ENCODE results near the gene NEAT1. TPM values are rescaled to one million over a fixed set of nuclear protein-coding genes. Genes with fewer than 3 reads are reported as not detected.
"Not testable (repeated sequence)": the region's sequence is repeated elsewhere in the genome, so short reads cannot be mapped to it uniquely, and the experiment has no call there.

Gene NEAT1
- total RNA-seq, 1 experiment from 2014 or later: 564 TPM

- Histone ChIP-seq H3K4me2 (ENCODE audit: low read length) (no peak overlapping the region), H3K36me3 (ENCODE audit: control insufficient read depth in 1 of 2, insufficient read depth in 2 of 2, low read length in 2 of 2) (peaks cover 0 to 18% of the 10 kb centered on the region in 2 experiments; a peak in 2 of 4 replicates), H3K27me3 (ENCODE audit: insufficient read depth, low read length) (no peaks in the 10 kb centered on the region), H3K27ac (ENCODE audit: low read depth, low read length) (no peak overlapping the region), H2AFZ (ENCODE audit: low read depth, low read length, poor library complexity, severe bottlenecking) (no peak overlapping the region), H4K20me1 (ENCODE audit: insufficient read depth) (no peaks in the 10 kb centered on the region), H3K4me1 (ENCODE audit: control insufficient read depth in 1 of 2, insufficient read depth in 2 of 2, low read length in 2 of 2) (peaks cover 13 to 20% of the 10 kb centered on the region in 2 experiments), H3K79me2 (ENCODE audit: insufficient read depth, low read length) (no peaks in the 10 kb centered on the region), H3K9me2 (ENCODE audit: insufficient read depth) (no peaks in the 10 kb centered on the region), H3K9me3 (ENCODE audit: control insufficient read depth in 1 of 2, insufficient read depth in 1 of 2, low read depth in 1 of 2, low read length in 2 of 2) (no peaks in the 10 kb centered on the region), H3K4me3 (replicated peaks in 1 of 2; ENCODE audit: low read depth in 1 of 2, low read length in 2 of 2) (no peak overlapping the region), H3K9ac (ENCODE audit: low read length) (no peak overlapping the region)
- RAD21 ChIA-PET (ENCODE audit: low non-redundant PET in 1 of 2, low total read pairs in 2 of 2, uncharacterized antibody in 2 of 2, unreplicated experiment in 2 of 2): no interaction called here
- no peak for TF ChIP-seq YY1 (IDR thresholded peaks at IDR 0.05; ENCODE audit: extremely low read depth, insufficient replicate concordance, low read depth, low read length)
- no peak for TF ChIP-seq CTCF (IDR thresholded peaks at IDR 0.05 in 2 of 3, conservative IDR thresholded peaks at IDR 0.05 in 1 of 3; ENCODE audit: borderline replicate concordance in 1 of 3, insufficient read depth in 1 of 3, low read depth in 2 of 3, low read length in 2 of 3)
- no peak for TF ChIP-seq EGR1 (IDR thresholded peaks at IDR 0.05; ENCODE audit: low read depth)
- TF ChIP-seq FOSL1 (IDR thresholded peaks at IDR 0.05; ENCODE audit: low read depth): no peak
- DNase-seq (ENCODE audit: low read depth, low spot score) (no peak), ATAC-seq (no peak)
- BruUV-seq (replicated peaks): no TSS peak
- POLR2A ChIA-PET: interaction anchor here (0.9 to 1.2 kb wide), 2 partner anchors 86 to 88 kb away, joined by 3 to 4 read pairs; partner anchors contain the start of gene MALAT1
- CTCF ChIA-PET: interaction anchor here (1.7 kb wide), 1 partner anchor 59 kb away, joined by 5 read pairs; no protein-coding TSS in a partner anchor
- intact Hi-C loops (cut with micrococcal nuclease): no loop called here
Measured at GRCh38 chr11:65412271-65413076, 10.1 kb upstream of the NEAT1 start.

- BruUV-seq (replicated peaks): not testable (repeated sequence)
Measured at GRCh38 chr11:65413077-65413664, 9.4 kb upstream of the NEAT1 start.

More at GRCh38 chr11:65413077-65413664, 9.4 kb upstream of the NEAT1 start:
- RAD21 ChIA-PET (ENCODE audit: low non-redundant PET in 1 of 2, low total read pairs in 2 of 2, uncharacterized antibody in 2 of 2, unreplicated experiment in 2 of 2); H3K4me2 ChIP-seq (ENCODE audit: low read length); H3K9me2 ChIP-seq (ENCODE audit: insufficient read depth); ATAC-seq; H3K9me3 ChIP-seq (ENCODE audit: control insufficient read depth in 1 of 2, insufficient read depth in 1 of 2, low read depth in 1 of 2, low read length in 2 of 2); H3K27ac ChIP-seq (ENCODE audit: low read depth, low read length); H4K20me1 ChIP-seq (ENCODE audit: insufficient read depth); H3K27me3 ChIP-seq (ENCODE audit: insufficient read depth, low read length); DNase-seq (ENCODE audit: low read depth, low spot score); H3K9ac ChIP-seq (ENCODE audit: low read length); H3K4me3 ChIP-seq (replicated peaks in 1 of 2; ENCODE audit: low read depth in 1 of 2, low read length in 2 of 2); H3K79me2 ChIP-seq (ENCODE audit: insufficient read depth, low read length); intact Hi-C loops (cut with micrococcal nuclease); H2AFZ ChIP-seq (ENCODE audit: low read depth, low read length, poor library complexity, severe bottlenecking): not testable (repeated sequence)
- Histone ChIP-seq H3K4me1 (ENCODE audit: control insufficient read depth in 1 of 2, insufficient read depth in 2 of 2, low read length in 2 of 2) (peaks cover 20 to 27% of the 10 kb centered on the region in 2 experiments), H3K36me3 (ENCODE audit: control insufficient read depth in 1 of 2, insufficient read depth in 2 of 2, low read length in 2 of 2) (peaks cover 0 to 15% of the 10 kb centered on the region in 2 experiments; a peak in 2 of 4 replicates)
- ChIA-PET CTCF (interaction anchor here (1.7 kb wide), 1 partner anchor 58 kb away, joined by 5 read pairs; no protein-coding TSS in a partner anchor), POLR2A (interaction anchor here (0.9 to 1.2 kb wide), 2 partner anchors 86 to 87 kb away, joined by 3 to 4 read pairs; partner anchors contain the start of gene MALAT1)
